HG02571 (cell line): ENCODE measurements around the gene CCDC117.
"Not testable (repeated sequence)": the region's sequence is repeated elsewhere in the genome, so short reads cannot be mapped to it uniquely, and the experiment has no call there.

Experiments
- ATAC-seq: cut with Tn5 transposase; IDR thresholded peaks from one replicate; pipeline ENCODE4 v1.9.1; 2021; ENCODE audit warnings: mild to moderate bottlenecking, moderate library complexity; ENCODE audit not compliant: unreplicated experiment

CCDC117 gene

GRCh38 chr22:28800308-28801041 lies 28.0 kb downstream of the CCDC117 start, which contains the start of gene XBP1:
XBP1 (minus strand) TSS chr22:28800569.
- ATAC-seq = peak; percentile 80

- no peak for ATAC-seq
Observed at GRCh38 chr22:28801845-28802594, 29.5 kb downstream of the CCDC117 start.

GRCh38 chr22:28802595-28803123 lies 30.2 kb downstream of the CCDC117 start:
- ATAC-seq = no peak

GRCh38 chr22:28805426-28805825 lies 32.9 kb downstream of the CCDC117 start:
- not testable (repeated sequence) for ATAC-seq

- no peak for ATAC-seq
Observed at GRCh38 chr22:28808716-28809355, 36.3 kb downstream of the CCDC117 start.

- ATAC-seq = no peak
Observed at GRCh38 chr22:28810821-28811491, 38.5 kb downstream of the CCDC117 start.

- no peak for ATAC-seq
Observed at GRCh38 chr22:28812516-28812915, 40.0 kb downstream of the CCDC117 start.

GRCh38 chr22:28813772-28814518 lies 41.5 kb downstream of the CCDC117 start:
- no peak for ATAC-seq

- ATAC-seq = no peak
Observed at GRCh38 chr22:28815111-28815510, 42.6 kb downstream of the CCDC117 start.

- ATAC-seq = no peak
Observed at GRCh38 chr22:28815729-28816128, 43.2 kb downstream of the CCDC117 start.

GRCh38 chr22:28817064-28817463 lies 44.6 kb downstream of the CCDC117 start:
- no peak for ATAC-seq

GRCh38 chr22:28817919-28818859 lies 45.7 kb downstream of the CCDC117 start:
- no peak for ATAC-seq

GRCh38 chr22:28819253-28820096 lies 47.0 kb downstream of the CCDC117 start:
- no peak for ATAC-seq

- ATAC-seq = no peak
Observed at GRCh38 chr22:28820885-28821284, 48.4 kb downstream of the CCDC117 start.

GRCh38 chr22:28821452-28821851 lies 49.0 kb downstream of the CCDC117 start:
- ATAC-seq = no peak

- no peak for ATAC-seq
Observed at GRCh38 chr22:28822930-28823551, 50.5 kb downstream of the CCDC117 start.

- not testable (repeated sequence) for ATAC-seq
Observed at GRCh38 chr22:28824455-28824854, 52.0 kb downstream of the CCDC117 start.

GRCh38 chr22:28826430-28826829 lies 53.9 kb downstream of the CCDC117 start:
- not testable (repeated sequence) for ATAC-seq
